Adrenal gland (tissue), 12 donors: Measurements from ENCODE around the gene MLNR. TPM values are rescaled to one million over a fixed set of nuclear protein-coding genes. Genes with fewer than 3 reads are reported as not detected.

Experiments used
- DNase-seq, 7 donors: peaks; one replicate each; pipeline ENCODE4 v3.0.0-alpha.2; 2019 to 2020
- H3K27ac ChIP-seq, 5 donors: fragments of 200-600 bp; sonication (generic) in 4 of 5; 1 replicate in 3 of 5; 2 replicates in 2 of 5; pipeline versions ENCODE4 v1.5.1 to v1.8.0; 2016 to 2020; ENCODE audit warnings: mild to moderate bottlenecking in 1 of 5
- H3K27me3 ChIP-seq: fragments of 200-600 bp; 2 replicates; pipeline ENCODE4 v1.8.0; 2021
- H3K36me3 ChIP-seq, 2 donors: fragments of 200-600 bp; replicated peaks in 1 of 2; 1 replicate in 1 of 2; 2 replicates in 1 of 2; pipeline versions ENCODE4 v1.5.1 to v1.8.0; 2018 to 2022
- H3K4me1 ChIP-seq, 2 donors: fragments of 200-600 bp; replicated peaks in 1 of 2; 1 replicate in 1 of 2; 2 replicates in 1 of 2; pipeline versions ENCODE4 v1.5.1 to v1.8.0; 2018 to 2021
- H3K4me3 ChIP-seq, 4 donors: fragments of 200-600 bp; sonication (generic) in 3 of 4; one replicate each; pipeline ENCODE4 v1.5.1; 2016 to 2018
- H3K9me3 ChIP-seq, 3 donors: fragments of 200-600 bp; sonication (generic) in 1 of 3; replicated peaks in 1 of 3; 1 replicate in 2 of 3; 2 replicates in 1 of 3; pipeline versions ENCODE4 v1.5.1 to v1.8.0; 2016 to 2021
- POLR2A ChIP-seq, 2 donors: fragments of 450-650 bp; IDR thresholded peaks; one replicate each; pipeline ENCODE4 v1.6.1; 2017; ENCODE audit warnings: antibody characterized with exemption in 2 of 2, mild to moderate bottlenecking in 2 of 2, moderate library complexity in 1 of 2
- WGBS, 4 donors: extraction: QIAGEN DNeasy Blood & Tissue Kit in 2 of 4; methylation state at CpG; one replicate each; pipeline versions ENCODE4 v1.1.5 to v1.1.7; 2013 to 2017; 5-methylcytosine and 5-hydroxymethylcytosine counted together
- intact Hi-C, 2 donors: fragments of 100-400 bp; cut with DNase I; formaldehyde crosslinking; loops; one replicate each; pipeline versions ENCODE4 v1.14.1 to v1.15.0; 2022 to 2023
- polyA plus RNA-seq, 3 donors: library from polyadenylated mRNA; stranded (reverse); fragments of 200-250 nt in 2 of 3; fragments of 350-450 nt in 1 of 3; fragmentation: Illumina TruSeq in 1 of 3; extraction: RNeasy Lipid Tissue Mini Kit (QIAGEN cat#74804) in 1 of 3; gene quantifications; one replicate each; pipeline ENCODE4 v1.2.3, GENCODE V29; 2013 to 2014
- total RNA-seq, 9 donors: library from RNA; depleted of rRNA in 4 of 9; stranded (reverse); fragments of >200 nt in 4 of 9; fragments of 120-200 nt in 1 of 9; fragmentation: NEBNext Ultra II Directional in 1 of 9; extraction: Animal tissue kit (Norgen Biotek cat#: 25700) in 1 of 9; gene quantifications; one replicate each; pipeline versions ENCODE4 v1.1.0 to v1.2.4, GENCODE V29; 2013 to 2023
- TF ChIP-seq, protein P1 (sequence below), 6 experiments: fragments of 450-650 bp in 4 of 6; fragments of 200-600 bp in 2 of 6; sonication (generic) in 1 of 6; IDR thresholded peaks; 1 replicate in 5 of 6; 2 replicates in 1 of 6; pipeline versions ENCODE4 v1.5.1 to v1.8.0; 2016 to 2021; ENCODE audit warnings: antibody characterized with exemption in 6 of 6, mild to moderate bottlenecking in 2 of 6, moderate library complexity in 1 of 6
- donor health status: healthy with polysubstance abuse.
- donor health status: Bipolar disorder and iron deficiency.
- donor health status: DM: yes; HTN: yes; CAD: no.
- donor health status: DM: no; HTN: no; CAD: no.
- donor health status: DM: no; HTN: no; CAD: no.
- donor health status: DM: yes; HTN: yes; CAD: no.

The MLNR gene
- total and polyA plus RNA-seq, 12 donors, result not detected

- 95 to 98% (median 96%) methylated on average over 4 of the region's 4 CpGs for WGBS, 4 donors
- Histone ChIP-seq H3K27ac (no peak overlapping the region), H3K36me3 (peaks cover 0 to 31% of the 10 kb centered on the region in 2 donors), H3K4me3 (no peak overlapping the region), H3K4me1 (no peaks in the 10 kb centered on the region), H3K9me3 (no peaks in the 10 kb centered on the region), H3K27me3 (no peaks in the 10 kb centered on the region)
- intact Hi-C loops, result no loop called here
- DNase-seq, result no peak
- TF ChIP-seq, protein P1, sequence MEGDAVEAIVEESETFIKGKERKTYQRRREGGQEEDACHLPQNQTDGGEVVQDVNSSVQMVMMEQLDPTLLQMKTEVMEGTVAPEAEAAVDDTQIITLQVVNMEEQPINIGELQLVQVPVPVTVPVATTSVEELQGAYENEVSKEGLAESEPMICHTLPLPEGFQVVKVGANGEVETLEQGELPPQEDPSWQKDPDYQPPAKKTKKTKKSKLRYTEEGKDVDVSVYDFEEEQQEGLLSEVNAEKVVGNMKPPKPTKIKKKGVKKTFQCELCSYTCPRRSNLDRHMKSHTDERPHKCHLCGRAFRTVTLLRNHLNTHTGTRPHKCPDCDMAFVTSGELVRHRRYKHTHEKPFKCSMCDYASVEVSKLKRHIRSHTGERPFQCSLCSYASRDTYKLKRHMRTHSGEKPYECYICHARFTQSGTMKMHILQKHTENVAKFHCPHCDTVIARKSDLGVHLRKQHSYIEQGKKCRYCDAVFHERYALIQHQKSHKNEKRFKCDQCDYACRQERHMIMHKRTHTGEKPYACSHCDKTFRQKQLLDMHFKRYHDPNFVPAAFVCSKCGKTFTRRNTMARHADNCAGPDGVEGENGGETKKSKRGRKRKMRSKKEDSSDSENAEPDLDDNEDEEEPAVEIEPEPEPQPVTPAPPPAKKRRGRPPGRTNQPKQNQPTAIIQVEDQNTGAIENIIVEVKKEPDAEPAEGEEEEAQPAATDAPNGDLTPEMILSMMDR (IDR thresholded peaks at IDR 0.05), result no peak
- no peak for TF ChIP-seq POLR2A (IDR thresholded peaks at IDR 0.05)
Measured at GRCh38 chr13:49208619-49209018, 11.5 kb upstream of the MLNR start.

GRCh38 chr13:49210114-49210513 is 10.0 kb upstream of the MLNR start:
- Histone ChIP-seq H3K27me3 (no peaks in the 10 kb centered on the region), H3K4me1 (peaks cover 0 to 9% of the 10 kb centered on the region in 2 donors), H3K27ac (no peak overlapping the region), H3K36me3 (peaks cover 0 to 26% of the 10 kb centered on the region in 2 donors), H3K9me3 (no peaks in the 10 kb centered on the region), H3K4me3 (no peak overlapping the region)
- intact Hi-C loops, result no loop called here
- TF ChIP-seq, protein P1 (IDR thresholded peaks at IDR 0.05), result no peak
- no peak for TF ChIP-seq POLR2A (IDR thresholded peaks at IDR 0.05)
- DNase-seq, result no peak
- WGBS, 4 donors, result 52 to 94% (median 72%) methylated on average over 1 of the region's 1 CpG

DNA sequence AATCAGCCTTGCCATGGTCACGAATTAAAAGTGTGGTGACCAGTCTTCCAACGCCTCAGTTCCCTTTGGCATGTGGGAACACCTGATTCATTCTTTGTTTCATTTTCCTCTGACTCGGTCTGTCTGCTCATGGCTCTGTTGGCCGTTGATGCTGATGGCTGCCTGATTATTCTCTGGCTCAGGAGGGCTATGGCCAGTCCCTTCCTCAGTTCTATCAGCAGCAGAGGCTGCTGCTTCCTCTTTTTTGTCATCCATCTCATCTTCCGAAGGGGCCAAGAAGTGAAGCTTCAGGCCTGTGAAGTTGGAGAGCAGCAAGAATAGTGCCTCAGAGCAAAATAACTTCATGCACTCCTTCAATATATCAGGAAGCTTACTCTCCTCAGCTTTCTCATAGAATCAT is 9.5 kb upstream of the MLNR start:
- no peak for DNase-seq
- Histone ChIP-seq H3K36me3 (peaks cover 0 to 26% of the 10 kb centered on the region in 2 donors), H3K4me1 (peaks cover 0 to 10% of the 10 kb centered on the region in 2 donors), H3K27ac (no peak overlapping the region), H3K9me3 (no peaks in the 10 kb centered on the region), H3K27me3 (no peaks in the 10 kb centered on the region), H3K4me3 (no peak overlapping the region)
- TF ChIP-seq, protein P1 (IDR thresholded peaks at IDR 0.05), result no peak
- no peak for TF ChIP-seq POLR2A (IDR thresholded peaks at IDR 0.05)
- 91 to 97% (median 94%) methylated on average over 5 of the region's 5 CpGs for WGBS, 4 donors
- intact Hi-C loops, result no loop called here

DNA sequence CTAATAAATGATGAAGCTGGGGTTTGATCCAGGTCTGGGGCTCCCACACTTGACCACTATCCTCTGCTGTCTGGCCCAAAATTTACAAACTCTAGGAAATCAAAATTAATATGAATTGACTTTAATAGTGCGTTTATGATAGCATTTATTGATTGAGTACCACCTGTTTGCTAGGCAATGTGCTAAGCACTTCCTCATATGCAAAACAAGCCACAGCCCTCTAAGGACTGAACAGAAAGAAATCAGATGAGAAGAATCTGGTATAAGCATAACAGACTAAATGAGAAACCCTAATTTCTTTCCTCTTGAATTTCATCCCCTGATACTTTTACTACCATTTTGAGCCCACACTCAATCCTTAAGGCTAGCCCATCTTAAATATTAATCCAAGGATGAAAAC is 6.6 kb upstream of the MLNR start:
- no peaks in the 10 kb centered on the region for H3K27me3 ChIP-seq
- peaks cover 0 to 10% of the 10 kb centered on the region in 2 donors for H3K4me1 ChIP-seq
- H3K36me3 ChIP-seq, result peaks cover 0 to 5% of the 10 kb centered on the region in 2 donors
- TF ChIP-seq POLR2A (IDR thresholded peaks at IDR 0.05), result no peak
- TF ChIP-seq, protein P1 (IDR thresholded peaks at IDR 0.05), result no peak
- intact Hi-C loops, result no loop called here
- 90 to 95% (median 91%) methylated on average over 1 of the region's 1 CpG for WGBS, 4 donors
- H3K4me3 ChIP-seq, result no peak overlapping the region
- no peak for DNase-seq
- no peak overlapping the region for H3K27ac ChIP-seq
- H3K9me3 ChIP-seq, result no peaks in the 10 kb centered on the region
